ENCODE results near the gene GON4L.
"Not testable (repeated sequence)": the region's sequence is repeated elsewhere in the genome, so short reads cannot be mapped to it uniquely, and the experiment has no call there.

- TF ChIP-seq, protein P1, sequence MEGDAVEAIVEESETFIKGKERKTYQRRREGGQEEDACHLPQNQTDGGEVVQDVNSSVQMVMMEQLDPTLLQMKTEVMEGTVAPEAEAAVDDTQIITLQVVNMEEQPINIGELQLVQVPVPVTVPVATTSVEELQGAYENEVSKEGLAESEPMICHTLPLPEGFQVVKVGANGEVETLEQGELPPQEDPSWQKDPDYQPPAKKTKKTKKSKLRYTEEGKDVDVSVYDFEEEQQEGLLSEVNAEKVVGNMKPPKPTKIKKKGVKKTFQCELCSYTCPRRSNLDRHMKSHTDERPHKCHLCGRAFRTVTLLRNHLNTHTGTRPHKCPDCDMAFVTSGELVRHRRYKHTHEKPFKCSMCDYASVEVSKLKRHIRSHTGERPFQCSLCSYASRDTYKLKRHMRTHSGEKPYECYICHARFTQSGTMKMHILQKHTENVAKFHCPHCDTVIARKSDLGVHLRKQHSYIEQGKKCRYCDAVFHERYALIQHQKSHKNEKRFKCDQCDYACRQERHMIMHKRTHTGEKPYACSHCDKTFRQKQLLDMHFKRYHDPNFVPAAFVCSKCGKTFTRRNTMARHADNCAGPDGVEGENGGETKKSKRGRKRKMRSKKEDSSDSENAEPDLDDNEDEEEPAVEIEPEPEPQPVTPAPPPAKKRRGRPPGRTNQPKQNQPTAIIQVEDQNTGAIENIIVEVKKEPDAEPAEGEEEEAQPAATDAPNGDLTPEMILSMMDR (IDR thresholded peaks at IDR 0.05) = not testable (repeated sequence)
- not testable (repeated sequence) for TF ChIP-seq POLR2A (IDR thresholded peaks at IDR 0.05)
Observed at GRCh38 chr1:155895617-155896016, 38.6 kb upstream of the GON4L start.

Data from heart left ventricle (tissue), 13 donors.